ENCODE data around the gene OR52E8. TPM values are rescaled to one million over a fixed set of nuclear protein-coding genes. Genes with fewer than 3 reads are reported as not detected.

Gene OR52E8
- total RNA-seq: not detected in 2 replicates

DNA sequence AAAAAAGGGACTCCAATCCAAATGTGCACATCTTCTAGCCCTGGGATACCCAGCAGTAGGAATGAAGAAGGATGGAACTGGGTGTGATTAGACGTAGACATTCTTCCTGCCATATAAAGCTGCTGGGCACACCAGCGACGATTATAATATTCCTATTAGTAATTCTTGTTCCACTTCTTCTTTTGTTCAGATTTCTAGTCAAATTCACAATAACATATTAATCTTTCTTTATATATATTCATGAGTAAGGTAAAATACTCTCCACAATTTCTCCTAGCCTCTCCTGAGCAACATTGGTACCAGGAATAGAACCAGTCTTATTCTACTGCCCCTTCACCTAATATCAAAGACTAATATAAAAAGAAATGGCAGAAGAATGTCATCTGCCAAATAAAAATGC, at the start of gene OR52E8:
OR52E8 (minus strand) TSS at position 101 of the 400 bp plus-strand sequence; CDS start at position 101, 0 bp downstream.

DNA sequence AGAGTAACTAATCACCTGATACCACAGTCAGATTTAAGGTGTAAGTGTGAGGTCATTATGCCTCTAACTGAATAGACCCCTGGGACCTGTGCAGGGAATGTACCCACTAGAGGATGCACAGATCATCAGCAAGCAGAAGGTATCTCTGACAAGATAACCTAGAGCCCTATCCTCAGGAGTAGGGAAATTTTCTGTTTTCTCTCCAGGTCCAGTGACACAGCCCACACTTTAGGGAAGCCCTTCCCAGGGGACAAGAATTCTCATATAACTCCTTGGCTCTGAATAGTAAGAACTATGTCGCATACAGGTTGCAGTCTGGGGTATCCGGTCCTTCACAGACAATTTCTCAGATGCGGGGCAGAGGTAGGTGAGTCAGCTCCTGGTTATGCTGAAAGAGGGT, 35.4 kb upstream of the OR52E8 start, which contains the start of gene OR52E5:
OR52E5 (plus strand) TSS at position 301 of the 400 bp plus-strand sequence. CDS start 7,569 bp downstream, outside the sequence.

DNA sequence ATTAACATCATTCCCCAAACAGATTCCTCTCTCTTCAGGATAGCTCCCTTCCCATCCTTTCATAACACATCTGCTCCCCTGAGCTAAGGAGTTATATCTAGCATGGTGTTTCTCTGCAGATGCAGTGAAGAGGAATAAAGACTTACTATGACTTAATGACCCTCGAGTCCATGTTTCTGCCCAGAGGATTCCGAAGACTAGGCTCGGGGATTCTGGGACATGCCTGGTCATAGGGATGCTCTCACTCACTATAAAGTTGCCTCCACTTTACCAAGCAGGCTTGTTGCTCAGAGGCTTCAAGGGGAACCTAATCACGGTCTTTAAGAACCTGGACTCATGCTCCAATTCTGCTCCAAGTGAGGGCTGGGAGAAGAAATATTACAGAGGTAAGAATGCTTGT, 22.8 kb upstream of the OR52E8 start, which contains the start of gene OR52E4:
OR52E4 (plus strand) TSS at position 301 of the 400 bp plus-strand sequence. CDS start 3,664 bp downstream, outside the sequence.

DNA sequence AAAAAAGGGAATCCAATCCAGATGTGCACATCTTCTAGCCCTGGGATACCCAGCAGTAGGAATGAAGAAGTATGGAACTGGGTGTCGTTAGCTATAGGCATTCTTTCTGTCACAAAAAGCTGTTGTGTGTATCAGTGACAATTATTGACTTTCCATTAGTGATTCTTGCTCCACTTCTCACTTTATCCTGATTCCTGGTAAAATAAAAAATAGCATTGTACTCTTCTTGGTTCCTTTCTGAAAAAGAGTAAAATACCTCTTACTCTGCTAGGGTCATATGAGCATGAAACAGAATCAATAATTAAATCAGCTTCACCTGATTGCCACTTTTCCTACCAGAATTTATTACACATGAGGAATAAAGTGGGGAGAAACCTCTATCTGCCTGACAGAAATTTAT, 15.7 kb downstream of the OR52E8 start, which contains the start of gene OR52E6:
OR52E6 (minus strand) TSS at position 101 of the 400 bp plus-strand sequence; CDS start at position 101, 0 bp downstream.

DNA sequence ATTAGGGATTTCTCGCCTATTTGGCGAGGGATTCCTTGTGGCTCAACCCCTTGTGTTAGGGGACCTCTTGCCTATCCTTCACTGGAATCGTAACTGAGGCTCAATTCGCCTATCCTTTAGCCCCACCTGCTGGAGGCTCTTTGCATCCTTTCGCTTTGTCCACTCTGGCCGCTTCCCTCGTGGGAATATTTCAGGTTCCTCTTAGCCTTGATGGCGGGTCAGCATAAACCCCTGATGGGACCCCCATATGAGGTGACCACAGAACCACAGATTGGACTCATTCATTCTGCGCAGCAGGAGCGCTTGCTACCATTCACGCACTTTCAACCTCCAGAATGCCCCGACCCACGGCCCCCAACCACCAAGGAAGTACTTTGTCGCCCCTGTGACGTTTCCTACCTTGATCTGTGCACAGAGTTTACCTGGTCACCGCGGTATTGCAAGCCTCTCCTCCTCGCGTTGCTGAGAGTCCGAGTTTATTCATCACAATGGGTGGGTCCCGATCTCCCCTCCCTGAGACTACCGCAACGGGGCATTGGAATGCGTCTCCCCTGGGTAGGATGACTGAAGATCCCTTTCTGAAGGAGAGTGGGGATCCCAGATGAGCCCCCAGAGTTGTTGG, 48.9 kb downstream of the OR52E8 start, which contains the start of gene OR52N2:
OR52N2 (plus strand) TSS at position 425 of the 622 bp plus-strand sequence. CDS start 11,412 bp downstream, outside the sequence.

Other genes starting within 250 kb of the OR52E8 start
- 11.3 and 13.1 TPM in 2 replicates for gene TRIM34, start 232.7 kb downstream of the OR52E8 start, total RNA-seq
- gene TRIM5, start 172.6 kb downstream of the OR52E8 start, total RNA-seq: 81.9 and 89.2 TPM in 2 replicates
- gene TRIM22, start 167.9 kb downstream of the OR52E8 start, total RNA-seq: 112 and 131 TPM in 2 replicates
- gene OR56B1, start 121.2 kb downstream of the OR52E8 start, total RNA-seq: not detected in 2 replicates
- gene OR52N4, start 103.4 kb downstream of the OR52E8 start, total RNA-seq: not detected in 2 replicates
- not detected in 2 replicates for gene OR52N5, start 74.3 kb downstream of the OR52E8 start, total RNA-seq
- not detected in 2 replicates for gene OR52N1, start 66.4 kb downstream of the OR52E8 start, total RNA-seq
- not detected in 2 replicates for gene OR52N2, start 48.8 kb downstream of the OR52E8 start, total RNA-seq
- not detected in 2 replicates for gene OR52E6, start 15.8 kb downstream of the OR52E8 start, total RNA-seq
- gene OR52E4, start 22.9 kb upstream of the OR52E8 start, total RNA-seq: not detected in 2 replicates
- gene OR52E5, start 35.5 kb upstream of the OR52E8 start, total RNA-seq: not detected in 2 replicates
- gene OR56A3, start 84.6 kb upstream of the OR52E8 start, total RNA-seq: not detected in 2 replicates
- not detected in 2 replicates for gene OR56A5, start 110.8 kb upstream of the OR52E8 start, total RNA-seq
- not detected in 2 replicates for gene OR52L1, start 129.3 kb upstream of the OR52E8 start, total RNA-seq
- not detected in 2 replicates for gene OR56A4, start 149.3 kb upstream of the OR52E8 start, total RNA-seq
- not detected in 2 replicates for gene OR56A1, start 173.1 kb upstream of the OR52E8 start, total RNA-seq
- not detected in 2 replicates for gene OR56B4, start 250.0 kb upstream of the OR52E8 start, total RNA-seq